NOMO-1 (cell line): ENCODE measurements around the gene RAPGEF4.
"Not testable (repeated sequence)": the region's sequence is repeated elsewhere in the genome, so short reads cannot be mapped to it uniquely, and the experiment has no call there.

ENCODE experiments used
- DNase-seq, 2 experiments: peaks; one replicate each; lab custom pipeline; 2025; ENCODE audit not compliant: unreplicated experiment in 2 of 2; lab: John Stamatoyannopoulos, UW

The RAPGEF4 gene

GRCh38 chr2:172770887-172771286 lies 35.2 kb downstream of the RAPGEF4 start:
- DNase-seq, result no peak

GRCh38 chr2:172772633-172773032 lies 37.0 kb downstream of the RAPGEF4 start:
- no peak for DNase-seq

- DNase-seq, result no peak
Measured at GRCh38 chr2:172774302-172774701, 38.7 kb downstream of the RAPGEF4 start.

GRCh38 chr2:172775319-172775718 lies 39.7 kb downstream of the RAPGEF4 start:
- DNase-seq, result no peak

- no peak for DNase-seq
Measured at GRCh38 chr2:172777431-172777830, 41.8 kb downstream of the RAPGEF4 start.

GRCh38 chr2:172782506-172783164 lies 47.0 kb downstream of the RAPGEF4 start:
- DNase-seq, result no peak

- no peak for DNase-seq
Measured at GRCh38 chr2:172783165-172783898, 47.7 kb downstream of the RAPGEF4 start.

GRCh38 chr2:172788871-172789270 lies 53.2 kb downstream of the RAPGEF4 start:
- no peak for DNase-seq

- DNase-seq, result peak; percentile 57 to 89
Measured at GRCh38 chr2:172790404-172790803, 54.8 kb downstream of the RAPGEF4 start.

- no peak for DNase-seq
Measured at GRCh38 chr2:172791953-172792352, 56.3 kb downstream of the RAPGEF4 start.

- DNase-seq, result no peak
Measured at GRCh38 chr2:172792711-172793110, 57.1 kb downstream of the RAPGEF4 start.

- DNase-seq, result not testable (repeated sequence)
Measured at GRCh38 chr2:172803308-172803707, 67.7 kb downstream of the RAPGEF4 start.

GRCh38 chr2:172804423-172804822 lies 68.8 kb downstream of the RAPGEF4 start:
- DNase-seq, result no peak

- peak; percentile 10 to 45 for DNase-seq
Measured at GRCh38 chr2:172806493-172806892, 70.8 kb downstream of the RAPGEF4 start.

GRCh38 chr2:172806996-172807395 lies 71.4 kb downstream of the RAPGEF4 start:
- no peak for DNase-seq

GRCh38 chr2:172808156-172808555 lies 72.5 kb downstream of the RAPGEF4 start:
- DNase-seq, result no peak

- DNase-seq, result peak in 1 of 2 experiments; percentile 23
Measured at GRCh38 chr2:172811027-172811426, 75.4 kb downstream of the RAPGEF4 start.

- DNase-seq, result no peak
Measured at GRCh38 chr2:172812158-172812744, 76.6 kb downstream of the RAPGEF4 start.

GRCh38 chr2:172813314-172813888 lies 77.8 kb downstream of the RAPGEF4 start:
- DNase-seq, result no peak

- DNase-seq, result no peak
Measured at GRCh38 chr2:172817411-172817810, 81.8 kb downstream of the RAPGEF4 start.

GRCh38 chr2:172819943-172820342 lies 84.3 kb downstream of the RAPGEF4 start:
- DNase-seq, result no peak
